GM06990 (cell line): ENCODE measurements around the gene CFAP70.
"Not testable (repeated sequence)": the region's sequence is repeated elsewhere in the genome, so short reads cannot be mapped to it uniquely, and the experiment has no call there.

Experiments
- DNase-seq: peaks from one replicate; pipeline ENCODE4 v3.0.0-alpha.2; 2011; ENCODE audit not compliant: insufficient read length; ENCODE audit errors: extremely low read depth
- H3K27me3 ChIP-seq: replicated peaks from 2 replicates; pipeline ENCODE4 v1.6.0; 2011; ENCODE audit warnings: low read length; ENCODE audit not compliant: control insufficient read depth, insufficient read depth
- H3K36me3 ChIP-seq: 2 replicates; pipeline ENCODE4 v1.5.1; 2011; ENCODE audit warnings: low read length; ENCODE audit not compliant: control insufficient read depth, insufficient read depth
- H3K4me3 ChIP-seq: replicated peaks from 2 replicates; pipeline ENCODE4 v1.5.1; 2011; ENCODE audit warnings: low read depth, mild to moderate bottlenecking, control low read depth, low read length
- CTCF ChIP-seq: IDR thresholded peaks from 2 replicates; pipeline ENCODE4 v1.5.1; 2011; ENCODE audit warnings: low read length, control low read depth, mild to moderate bottlenecking, inconsistent platforms; ENCODE audit not compliant: insufficient read depth, poor library complexity, severe bottlenecking

Gene CFAP70

DNA sequence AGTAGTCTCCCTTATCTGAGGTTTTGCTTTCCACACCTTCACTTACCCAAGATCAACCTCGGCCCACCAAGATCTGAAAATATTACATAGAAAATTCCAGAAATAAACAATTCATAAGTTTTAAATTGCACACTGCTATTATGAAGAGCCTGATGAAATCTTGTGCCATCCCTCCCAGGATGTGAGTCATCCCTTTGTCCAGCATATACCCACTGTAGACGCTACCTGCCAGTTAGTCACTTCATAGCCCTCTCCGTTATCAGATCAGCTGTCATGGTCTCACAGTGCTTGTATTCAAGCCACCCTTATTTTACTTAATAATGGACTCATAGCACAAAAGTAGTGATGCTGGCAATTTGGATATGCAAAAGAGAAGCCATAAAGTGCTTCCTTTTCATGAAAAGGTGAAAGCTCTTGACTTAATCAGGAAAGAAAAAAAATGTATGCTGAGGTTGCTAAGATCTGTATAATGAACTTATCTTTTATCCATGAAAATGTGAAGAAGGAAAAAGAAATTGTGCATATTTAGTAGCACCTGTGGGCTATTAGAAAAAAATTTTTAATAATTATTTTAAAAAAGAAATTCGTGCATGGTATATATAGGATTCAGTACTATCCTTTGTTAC, 96.4 kb downstream of the CFAP70 start:
- H3K27me3 ChIP-seq = no peaks in the 10 kb centered on the region
- no peak for TF ChIP-seq CTCF
- DNase-seq = no peak
- no peak overlapping the region for H3K4me3 ChIP-seq
- no peaks in the 10 kb centered on the region for H3K36me3 ChIP-seq

DNA sequence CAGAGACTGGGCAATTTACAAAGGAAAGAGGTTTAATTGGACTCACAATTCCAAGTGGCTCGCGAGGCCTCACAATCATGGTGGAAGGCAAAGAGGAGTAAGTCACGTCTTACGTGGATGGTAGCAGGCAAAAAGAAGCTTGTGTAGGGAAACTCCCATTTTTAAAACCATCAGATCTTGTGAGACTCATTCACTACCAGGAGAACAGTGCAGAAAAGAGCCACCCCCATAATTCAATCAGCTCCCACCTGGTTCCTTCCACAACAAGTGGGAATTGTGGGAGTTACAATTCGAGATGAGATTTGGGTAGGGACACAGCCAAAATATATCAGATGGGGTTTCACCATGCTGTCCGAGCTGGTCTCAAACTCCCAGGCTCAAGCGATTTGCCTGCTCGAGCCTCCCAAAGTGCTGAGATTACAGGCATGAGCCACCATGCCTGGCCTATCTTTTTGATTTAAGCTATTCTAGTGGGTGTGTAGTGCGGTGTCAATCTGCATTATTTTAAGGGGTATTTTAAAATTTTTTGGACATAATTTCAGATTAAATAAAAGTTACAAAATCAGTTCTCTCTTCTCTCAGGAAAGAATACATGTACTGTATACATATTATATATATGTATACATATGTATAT, 97.2 kb downstream of the CFAP70 start:
- no peak for DNase-seq
- no peak for TF ChIP-seq CTCF
- no peaks in the 10 kb centered on the region for H3K27me3 ChIP-seq
- H3K36me3 ChIP-seq = no peaks in the 10 kb centered on the region
- no peak overlapping the region for H3K4me3 ChIP-seq

DNA sequence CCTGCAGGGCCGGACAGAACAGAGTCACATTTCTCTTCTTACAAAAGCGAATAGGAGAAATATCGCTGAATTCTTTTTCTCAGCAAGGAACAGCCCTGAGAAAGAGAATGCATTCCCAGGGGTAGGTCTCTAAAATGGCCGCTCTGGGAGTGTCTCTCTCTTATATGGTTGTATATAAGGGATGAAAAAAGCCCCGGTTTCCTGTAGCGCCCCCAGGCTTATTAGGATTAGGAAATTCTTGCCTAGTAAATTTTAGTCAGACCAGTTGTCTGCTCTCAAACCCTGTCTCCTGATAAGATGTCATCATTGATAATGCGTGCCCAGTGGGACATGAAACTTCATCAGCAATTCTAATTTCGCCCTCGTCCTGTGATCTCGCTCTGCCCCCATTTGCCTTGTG, 100.1 kb downstream of the CFAP70 start:
- not testable (repeated sequence) for H3K36me3 ChIP-seq, H3K4me3 ChIP-seq, H3K27me3 ChIP-seq, DNase-seq

- Histone ChIP-seq H3K4me3 (peak overlapping the region; percentile 88), H3K36me3 (no peaks in the 10 kb centered on the region; the same call in 1 of the 2 replicates), H3K27me3 (no peaks in the 10 kb centered on the region)
- TF ChIP-seq CTCF = no peak
- no peak for DNase-seq
Observed at GRCh38 chr10:73253225-73253555, 105.5 kb downstream of the CFAP70 start.

DNA sequence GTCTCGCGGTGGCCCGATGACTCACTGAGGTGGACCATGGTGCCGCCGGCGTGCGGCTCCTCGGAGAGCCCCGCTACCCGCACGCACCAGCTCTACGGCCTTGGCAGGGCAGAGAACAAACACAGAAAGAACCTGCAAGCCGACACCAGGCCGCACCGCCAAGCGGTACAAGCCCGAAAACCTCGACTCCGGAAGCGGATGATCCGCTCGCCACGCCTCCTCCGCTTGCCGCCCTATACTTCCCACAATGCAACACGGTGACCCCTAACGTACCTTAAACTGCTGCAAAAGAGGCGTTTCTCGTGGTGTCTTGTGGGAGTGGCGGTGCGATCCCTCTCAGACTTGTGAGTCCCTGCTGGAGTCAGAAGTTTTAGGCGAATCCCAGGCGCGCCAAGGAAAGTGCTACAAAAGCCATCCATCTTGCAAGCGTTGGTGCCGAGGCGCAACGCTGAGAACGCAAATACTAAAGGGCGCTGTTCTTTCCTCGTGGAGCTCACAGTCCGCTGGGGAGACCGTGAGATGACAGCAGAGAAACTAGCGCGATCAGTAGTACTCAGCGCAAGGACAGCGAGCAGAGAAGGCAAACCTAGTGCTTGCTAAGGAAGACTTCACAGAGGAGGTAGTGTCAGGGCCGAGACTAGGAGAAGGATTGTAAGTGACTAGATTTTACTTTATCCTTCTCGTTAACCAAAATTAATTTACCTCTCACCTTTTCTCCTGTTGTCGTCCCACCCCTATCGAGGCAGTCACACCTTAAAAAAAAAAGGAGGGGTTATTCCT, 106.0 kb downstream of the CFAP70 start, which contains the start of gene MRPS16:
TSS of gene MRPS16 (minus strand) at position 200 of the 780 bp plus-strand sequence. CDS start at position 38, 162 bp downstream.
- TF ChIP-seq CTCF = no peak
- no peaks in the 10 kb centered on the region for H3K27me3 ChIP-seq
- DNase-seq = peak; percentile 92
- no peaks in the 10 kb centered on the region; the same call in 1 of the 2 replicates for H3K36me3 ChIP-seq
- H3K4me3 ChIP-seq = peak within 1 kb of the TSS; percentile 88
